ENCODE measurements around the gene PPA1.
"Not testable (repeated sequence)": the region's sequence is repeated elsewhere in the genome, so short reads cannot be mapped to it uniquely, and the experiment has no call there.

PPA1 gene

GRCh38 chr10:70260734-70261133, 27.5 kb upstream of the PPA1 start:
- H3K9me3 Mint-ChIP-seq (ENCODE audit: low read depth): peaks cover 3% of the 10 kb centered on the region
- H3K4me3 Mint-ChIP-seq: no peak overlapping the region
- peaks cover 7% of the 10 kb centered on the region for H3K4me1 Mint-ChIP-seq (ENCODE audit: low read depth)
- peaks cover 9% of the 10 kb centered on the region for H3K36me3 Mint-ChIP-seq
- no peak overlapping the region for H3K27ac Mint-ChIP-seq
- peaks cover 13% of the 10 kb centered on the region for H3K27me3 Mint-ChIP-seq

- no peak overlapping the region for H3K4me3 Mint-ChIP-seq
- peaks cover 10% of the 10 kb centered on the region for H3K4me1 Mint-ChIP-seq (ENCODE audit: low read depth)
- peaks cover 15% of the 10 kb centered on the region for H3K27me3 Mint-ChIP-seq
- peaks cover 3% of the 10 kb centered on the region for H3K9me3 Mint-ChIP-seq (ENCODE audit: low read depth)
- H3K36me3 Mint-ChIP-seq: peaks cover 9% of the 10 kb centered on the region
- no peak overlapping the region for H3K27ac Mint-ChIP-seq
Observed at GRCh38 chr10:70260259-70260658, 27.0 kb upstream of the PPA1 start.

GRCh38 chr10:70258216-70258615, 25.0 kb upstream of the PPA1 start:
- Mint-ChIP-seq H3K36me3 (peaks cover 9% of the 10 kb centered on the region), H3K4me3 (no peak overlapping the region), H3K27ac (no peak overlapping the region), H3K27me3 (peaks cover 15% of the 10 kb centered on the region), H3K4me1 (ENCODE audit: low read depth) (peaks cover 10% of the 10 kb centered on the region), H3K9me3 (ENCODE audit: low read depth) (peaks cover 3% of the 10 kb centered on the region)

GRCh38 chr10:70257816-70258215, 24.6 kb upstream of the PPA1 start:
- peaks cover 10% of the 10 kb centered on the region for H3K4me1 Mint-ChIP-seq (ENCODE audit: low read depth)
- H3K4me3 Mint-ChIP-seq; H3K9me3 Mint-ChIP-seq (ENCODE audit: low read depth); H3K27ac Mint-ChIP-seq; H3K36me3 Mint-ChIP-seq: not testable (repeated sequence)
- peaks cover 17% of the 10 kb centered on the region for H3K27me3 Mint-ChIP-seq

- Mint-ChIP-seq H3K9me3 (ENCODE audit: low read depth) (peaks cover 3% of the 10 kb centered on the region), H3K36me3 (peaks cover 9% of the 10 kb centered on the region), H3K27ac (no peak overlapping the region), H3K4me3 (peak overlapping the region; percentile 59), H3K4me1 (ENCODE audit: low read depth) (peaks cover 10% of the 10 kb centered on the region), H3K27me3 (peaks cover 19% of the 10 kb centered on the region)
Observed at GRCh38 chr10:70256463-70256862, 23.2 kb upstream of the PPA1 start.

- Mint-ChIP-seq H3K9me3 (ENCODE audit: low read depth) (no peaks in the 10 kb centered on the region), H3K4me3 (peak overlapping the region; percentile 77), H3K4me1 (ENCODE audit: low read depth) (peaks cover 10% of the 10 kb centered on the region), H3K27ac (no peak overlapping the region), H3K36me3 (peaks cover 3% of the 10 kb centered on the region), H3K27me3 (peaks cover 17% of the 10 kb centered on the region)
Observed at GRCh38 chr10:70255329-70256299, 22.4 kb upstream of the PPA1 start.

- Mint-ChIP-seq H3K27me3 (peaks cover 17% of the 10 kb centered on the region), H3K4me3 (peak overlapping the region; percentile 44), H3K4me1 (ENCODE audit: low read depth) (peaks cover 10% of the 10 kb centered on the region), H3K9me3 (ENCODE audit: low read depth) (no peaks in the 10 kb centered on the region), H3K36me3 (peaks cover 3% of the 10 kb centered on the region), H3K27ac (no peak overlapping the region)
Observed at GRCh38 chr10:70254778-70255328, 21.6 kb upstream of the PPA1 start.

- H3K9me3 Mint-ChIP-seq (ENCODE audit: low read depth): no peaks in the 10 kb centered on the region
- H3K4me3 Mint-ChIP-seq: no peak overlapping the region
- peaks cover 17% of the 10 kb centered on the region for H3K27me3 Mint-ChIP-seq
- peaks cover 10% of the 10 kb centered on the region for H3K4me1 Mint-ChIP-seq (ENCODE audit: low read depth)
- no peaks in the 10 kb centered on the region for H3K36me3 Mint-ChIP-seq
- no peak overlapping the region for H3K27ac Mint-ChIP-seq
Observed at GRCh38 chr10:70253878-70254765, 20.9 kb upstream of the PPA1 start.

GRCh38 chr10:70250961-70251680, 17.9 kb upstream of the PPA1 start:
- Mint-ChIP-seq H3K9me3 (ENCODE audit: low read depth) (no peaks in the 10 kb centered on the region), H3K4me3 (no peak overlapping the region), H3K4me1 (ENCODE audit: low read depth) (peaks cover 6% of the 10 kb centered on the region), H3K36me3 (no peaks in the 10 kb centered on the region), H3K27me3 (peaks cover 9% of the 10 kb centered on the region), H3K27ac (no peak overlapping the region)

- no peaks in the 10 kb centered on the region for H3K36me3 Mint-ChIP-seq
- peaks cover 3% of the 10 kb centered on the region for H3K27me3 Mint-ChIP-seq
- H3K27ac Mint-ChIP-seq: no peak overlapping the region
- H3K4me3 Mint-ChIP-seq: no peak overlapping the region
- no peaks in the 10 kb centered on the region for H3K4me1 Mint-ChIP-seq (ENCODE audit: low read depth)
- no peaks in the 10 kb centered on the region for H3K9me3 Mint-ChIP-seq (ENCODE audit: low read depth)
Observed at GRCh38 chr10:70247360-70247759, 14.1 kb upstream of the PPA1 start.

GRCh38 chr10:70241081-70241480, 7.9 kb upstream of the PPA1 start:
- no peaks in the 10 kb centered on the region for H3K4me1 Mint-ChIP-seq (ENCODE audit: low read depth)
- H3K27me3 Mint-ChIP-seq: no peaks in the 10 kb centered on the region
- no peaks in the 10 kb centered on the region for H3K9me3 Mint-ChIP-seq (ENCODE audit: low read depth)
- H3K27ac Mint-ChIP-seq: no peak overlapping the region
- no peak overlapping the region for H3K4me3 Mint-ChIP-seq
- H3K36me3 Mint-ChIP-seq: no peaks in the 10 kb centered on the region

GRCh38 chr10:70239986-70240385, 6.8 kb upstream of the PPA1 start:
- not testable (repeated sequence) for H3K9me3 Mint-ChIP-seq (ENCODE audit: low read depth); H3K36me3 Mint-ChIP-seq; H3K27me3 Mint-ChIP-seq; H3K4me3 Mint-ChIP-seq; H3K4me1 Mint-ChIP-seq (ENCODE audit: low read depth); H3K27ac Mint-ChIP-seq

GRCh38 chr10:70239077-70239976, 6.1 kb upstream of the PPA1 start:
- not testable (repeated sequence) for H3K9me3 Mint-ChIP-seq (ENCODE audit: low read depth); H3K36me3 Mint-ChIP-seq; H3K27ac Mint-ChIP-seq; H3K27me3 Mint-ChIP-seq; H3K4me3 Mint-ChIP-seq; H3K4me1 Mint-ChIP-seq (ENCODE audit: low read depth)
